Astrocyte of the cerebellum (primary cell): Measurements from ENCODE around the gene SLC12A5.

Source experiments
- DNase-seq: peaks from one replicate; pipeline ENCODE4 v3.0.0-alpha.2; 2011; ENCODE audit warnings: low read depth
- H3K4me3 ChIP-seq: 2 replicates; pipeline ENCODE4 v1.5.1; 2011; ENCODE audit warnings: mild to moderate bottlenecking, low read depth, low read length, moderate library complexity
- CTCF ChIP-seq: IDR thresholded peaks from 2 replicates; pipeline ENCODE4 v1.5.1; 2012; ENCODE audit warnings: low read length, low read depth, moderate library complexity, mild to moderate bottlenecking; ENCODE audit errors: missing control alignments
- in situ Hi-C: cut with HindIII; loops from 2 replicates; pipeline ENCODE4 v1.10.0; 2017; ENCODE audit warnings: low sequenced_read_pairs

SLC12A5 gene

GRCh38 chr20:46034039-46034438 is 5.0 kb downstream of the SLC12A5 start:
- DNase-seq = no peak
- H3K4me3 ChIP-seq = no peak overlapping the region
- in situ Hi-C loops = no loop called here
- no peak for TF ChIP-seq CTCF

GRCh38 chr20:46035253-46035652 is 6.2 kb downstream of the SLC12A5 start:
- H3K4me3 ChIP-seq = no peak overlapping the region
- in situ Hi-C loops = no loop called here
- TF ChIP-seq CTCF = no peak
- DNase-seq = no peak

GRCh38 chr20:46035713-46036112 is 6.7 kb downstream of the SLC12A5 start:
- DNase-seq = no peak
- H3K4me3 ChIP-seq = no peak overlapping the region
- in situ Hi-C loops = no loop called here
- TF ChIP-seq CTCF = no peak

- DNase-seq = no peak
- TF ChIP-seq CTCF = no peak
- in situ Hi-C loops = no loop called here
- H3K4me3 ChIP-seq = no peak overlapping the region
Measured at GRCh38 chr20:46036370-46036769, 7.4 kb downstream of the SLC12A5 start.

- in situ Hi-C loops = no loop called here
- no peak for TF ChIP-seq CTCF
Measured at GRCh38 chr20:46037036-46037435, 8.0 kb downstream of the SLC12A5 start.

GRCh38 chr20:46040902-46041535 is 12.0 kb downstream of the SLC12A5 start:
- in situ Hi-C loops = no loop called here

More at GRCh38 chr20:46037036-46037435, 8.0 kb downstream of the SLC12A5 start:
- H3K4me3 ChIP-seq = no peak overlapping the region
- no peak for DNase-seq

More at GRCh38 chr20:46040902-46041535, 12.0 kb downstream of the SLC12A5 start:
- peak; percentile 20 for DNase-seq
- no peak overlapping the region for H3K4me3 ChIP-seq
- TF ChIP-seq CTCF = no peak
